OCI-LY7 (cell line): Measurements from ENCODE around the gene RTN4. TPM values are rescaled to one million over a fixed set of nuclear protein-coding genes. Genes with fewer than 3 reads are reported as not detected.

Experiments used
- BruUV-seq: library from RNA; stranded (reverse); fragments of 400-500 nt; replicated peaks from 2 replicates; lab custom pipeline; 2021; lab: Mats Ljungman, UMichigan
- CTCF ChIA-PET: fragments of 300-600 bp; sonication (Branson Sonifier 250); formaldehyde crosslinking; loops from one replicate; lab custom pipeline; 2022; ENCODE audit warnings: antibody characterized with exemption; ENCODE audit not compliant: unreplicated experiment; lab: Charles Lee
- POLR2A ChIA-PET: fragments of 300-600 bp; sonication (Branson Sonifier 250); formaldehyde crosslinking; loops from one replicate; lab custom pipeline; 2022; ENCODE audit warnings: antibody characterized with exemption; lab: Charles Lee
- DNase-seq: peaks from one replicate; pipeline ENCODE4 v3.0.0-alpha.2; 2015; ENCODE audit warnings: low spot score
- H2AFZ ChIP-seq: fragments of 200-600 bp; sonication (generic), shearing (Covaris generic); 2 replicates; pipeline ENCODE4 v1.6.1; 2014; ENCODE audit warnings: mild to moderate bottlenecking, antibody characterized with exemption, low read length, moderate library complexity
- H3K27ac ChIP-seq: fragments of 200-600 bp; sonication (generic); 2 replicates; pipeline ENCODE4 v1.5.1; 2014; ENCODE audit warnings: mixed run types, low read depth, mild to moderate bottlenecking, moderate library complexity, low read length, inconsistent platforms; ENCODE audit not compliant: poor library complexity, severe bottlenecking
- H3K36me3 ChIP-seq: fragments of 200-600 bp; sonication (generic); 2 replicates; pipeline ENCODE4 v1.6.1; 2014; ENCODE audit warnings: mild to moderate bottlenecking, antibody characterized with exemption, low read length, moderate library complexity, mixed read lengths; ENCODE audit not compliant: insufficient read depth
- H3K4me1 ChIP-seq: fragments of 200-600 bp; sonication (generic); 2 replicates; pipeline ENCODE4 v1.5.1; 2014; ENCODE audit warnings: mild to moderate bottlenecking, low read length; ENCODE audit not compliant: insufficient read depth, poor library complexity, severe bottlenecking
- H3K4me2 ChIP-seq: fragments of 200-600 bp; sonication (generic); 2 replicates; pipeline ENCODE4 v1.6.1; 2014; ENCODE audit warnings: mild to moderate bottlenecking, low read length
- H3K4me3 ChIP-seq: fragments of 200-600 bp; sonication (generic); 2 replicates; pipeline ENCODE4 v1.5.1; 2014; ENCODE audit warnings: mild to moderate bottlenecking, low read depth, low read length; ENCODE audit not compliant: poor library complexity, severe bottlenecking
- H3K79me2 ChIP-seq: fragments of 200-600 bp; sonication (generic); 2 replicates; pipeline ENCODE4 v1.6.1; 2016; ENCODE audit warnings: low read depth, mild to moderate bottlenecking, low read length, moderate library complexity, mixed read lengths; ENCODE audit not compliant: insufficient read depth
- H3K9me2 ChIP-seq: fragments of 200-600 bp; sonication (generic); 2 replicates; pipeline ENCODE4 v1.6.1; 2016; ENCODE audit warnings: mild to moderate bottlenecking, low read length, mixed read lengths; ENCODE audit not compliant: insufficient read depth
- H3K9me3 ChIP-seq: fragments of 200-600 bp; sonication (generic); 2 replicates; pipeline ENCODE4 v1.6.1; 2014; ENCODE audit warnings: mild to moderate bottlenecking, mixed run types, low read length, mixed read lengths
- H4K20me1 ChIP-seq: fragments of 200-600 bp; sonication (generic); 2 replicates; pipeline ENCODE4 v1.6.1; 2014; ENCODE audit warnings: mild to moderate bottlenecking, antibody characterized with exemption, low read length, moderate library complexity, mixed read lengths; ENCODE audit not compliant: insufficient read depth
- EZH2phosphoT487 ChIP-seq: fragments of 200-600 bp; sonication (generic); IDR thresholded peaks from 2 replicates; pipeline ENCODE4 v1.6.1; 2018; ENCODE audit warnings: low read depth, borderline replicate concordance, mild to moderate bottlenecking, mixed run types, antibody characterized with exemption, low read length, moderate library complexity, mixed read lengths
- intact Hi-C: fragments of 100-400 bp; cut with micrococcal nuclease; formaldehyde crosslinking; loops from one replicate; pipeline ENCODE4 v1.10.0; 2022; ENCODE audit not compliant: unreplicated experiment
- total RNA-seq, 2 experiments: library from RNA; depleted of rRNA in 1 of 2; stranded (reverse); fragments of >200 nt in 1 of 2; shearing (Covaris generic) in 1 of 2; gene quantifications; 2 replicates each; pipeline ENCODE4 v1.2.3, GENCODE V29; 2014 to 2022
- TF ChIP-seq, protein P1 (sequence below): fragments of 200-600 bp; sonication (generic); conservative IDR thresholded peaks from 2 replicates; pipeline ENCODE4 v1.5.1; 2014; ENCODE audit warnings: mild to moderate bottlenecking, antibody characterized with exemption, low read length, moderate library complexity, mixed read lengths

RTN4 gene
- total RNA-seq, 2 experiments from 2014 or later: 36.5 to 75.2 TPM

GRCh38 chr2:54988612-54989011, 61.6 kb downstream of the RTN4 start:
- Histone ChIP-seq H2AFZ (no peak overlapping the region), H3K4me3 (no peak overlapping the region), H3K9me2 (no peaks in the 10 kb centered on the region), H3K9me3 (no peaks in the 10 kb centered on the region), H3K79me2 (peaks cover 44% of the 10 kb centered on the region; the same call in 1 of the 2 replicates), H3K27ac (no peak overlapping the region), H3K36me3 (peaks cover 37% of the 10 kb centered on the region), H3K4me2 (no peak overlapping the region), H3K4me1 (no peaks in the 10 kb centered on the region), H4K20me1 (peaks cover 13% of the 10 kb centered on the region; the same call in 1 of the 2 replicates)
- DNase-seq: no peak
- ChIA-PET POLR2A (interaction anchor here (1.0 kb wide), 1 partner anchor 10 kb away, joined by 3 read pairs; no protein-coding TSS in a partner anchor), CTCF (no interaction called here)
- TF ChIP-seq, protein P1, sequence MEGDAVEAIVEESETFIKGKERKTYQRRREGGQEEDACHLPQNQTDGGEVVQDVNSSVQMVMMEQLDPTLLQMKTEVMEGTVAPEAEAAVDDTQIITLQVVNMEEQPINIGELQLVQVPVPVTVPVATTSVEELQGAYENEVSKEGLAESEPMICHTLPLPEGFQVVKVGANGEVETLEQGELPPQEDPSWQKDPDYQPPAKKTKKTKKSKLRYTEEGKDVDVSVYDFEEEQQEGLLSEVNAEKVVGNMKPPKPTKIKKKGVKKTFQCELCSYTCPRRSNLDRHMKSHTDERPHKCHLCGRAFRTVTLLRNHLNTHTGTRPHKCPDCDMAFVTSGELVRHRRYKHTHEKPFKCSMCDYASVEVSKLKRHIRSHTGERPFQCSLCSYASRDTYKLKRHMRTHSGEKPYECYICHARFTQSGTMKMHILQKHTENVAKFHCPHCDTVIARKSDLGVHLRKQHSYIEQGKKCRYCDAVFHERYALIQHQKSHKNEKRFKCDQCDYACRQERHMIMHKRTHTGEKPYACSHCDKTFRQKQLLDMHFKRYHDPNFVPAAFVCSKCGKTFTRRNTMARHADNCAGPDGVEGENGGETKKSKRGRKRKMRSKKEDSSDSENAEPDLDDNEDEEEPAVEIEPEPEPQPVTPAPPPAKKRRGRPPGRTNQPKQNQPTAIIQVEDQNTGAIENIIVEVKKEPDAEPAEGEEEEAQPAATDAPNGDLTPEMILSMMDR: no peak
- TF ChIP-seq EZH2phosphoT487: no peak
- no TSS peak for BruUV-seq
- intact Hi-C loops: no loop called here

GRCh38 chr2:54986264-54986663, 64.0 kb downstream of the RTN4 start:
- Histone ChIP-seq H3K36me3 (peaks cover 56% of the 10 kb centered on the region), H3K79me2 (peaks cover 26% of the 10 kb centered on the region; the same call in 1 of the 2 replicates), H3K4me2 (no peak overlapping the region), H3K27ac (no peak overlapping the region), H3K4me1 (no peaks in the 10 kb centered on the region), H2AFZ (no peak overlapping the region), H3K9me2 (no peaks in the 10 kb centered on the region), H4K20me1 (peaks cover 6% of the 10 kb centered on the region; the same call in 1 of the 2 replicates), H3K4me3 (no peak overlapping the region), H3K9me3 (no peaks in the 10 kb centered on the region)
- no peak for DNase-seq
- POLR2A ChIA-PET: interaction anchor here (1.5 to 1.6 kb wide), 2 partner anchors 9 to 13 kb away, joined by 4 read pairs; no protein-coding TSS in a partner anchor
- no TSS peak for BruUV-seq
- TF ChIP-seq EZH2phosphoT487: no peak
- TF ChIP-seq, protein P1: no peak
- CTCF ChIA-PET: no interaction called here
- intact Hi-C loops: no loop called here

DNA sequence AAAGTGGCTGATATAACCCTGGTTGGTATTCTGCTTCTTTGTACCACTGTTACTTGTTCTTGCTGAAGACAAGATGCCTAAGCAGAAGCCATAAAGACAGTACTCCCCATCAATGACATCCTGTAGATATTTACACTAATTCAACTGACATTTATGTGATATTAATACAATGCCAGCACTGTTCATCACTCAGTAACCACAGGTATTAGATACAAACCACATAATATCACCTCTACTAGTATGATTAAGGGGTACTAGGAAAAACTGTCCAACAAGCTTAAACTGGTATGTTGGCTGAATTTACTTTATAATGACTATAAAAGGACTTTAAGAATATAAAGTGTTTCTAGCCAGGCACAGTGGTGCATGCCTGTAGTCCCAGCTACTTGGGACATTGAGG, 65.8 kb downstream of the RTN4 start:
- POLR2A ChIA-PET: interaction anchor here (1.1 to 1.6 kb wide), 2 partner anchors 7 to 201 kb away, joined by 4 to 6 read pairs; no protein-coding TSS in a partner anchor
- Histone ChIP-seq H3K79me2 (peaks cover 12% of the 10 kb centered on the region; the same call in 1 of the 2 replicates), H3K9me2 (no peaks in the 10 kb centered on the region), H3K4me3 (no peak overlapping the region), H3K36me3 (peaks cover 67% of the 10 kb centered on the region), H3K4me2 (no peak overlapping the region), H3K9me3 (no peaks in the 10 kb centered on the region), H2AFZ (no peak overlapping the region), H3K4me1 (no peaks in the 10 kb centered on the region), H3K27ac (no peak overlapping the region), H4K20me1 (peaks cover 6% of the 10 kb centered on the region; the same call in 1 of the 2 replicates)
- DNase-seq: no peak
- intact Hi-C loops: no loop called here
- BruUV-seq: no TSS peak
- TF ChIP-seq, protein P1: no peak
- no peak for TF ChIP-seq EZH2phosphoT487
- CTCF ChIA-PET: no interaction called here
